HUES64 (cell line): ENCODE results near the gene SPACA9. TPM values are rescaled to one million over a fixed set of nuclear protein-coding genes. Genes with fewer than 3 reads are reported as not detected.

ENCODE experiments used
- H3K27ac ChIP-seq: 2 replicates; pipeline ENCODE4 v1.7.0; 2013; ENCODE audit warnings: low read depth, low read length, inconsistent platforms
- H3K27me3 ChIP-seq: 2 replicates; pipeline ENCODE4 v1.6.1; 2013; ENCODE audit warnings: mild to moderate bottlenecking, low read length; ENCODE audit not compliant: insufficient read depth
- H3K36me3 ChIP-seq: 2 replicates; pipeline ENCODE4 v1.6.1; 2013; ENCODE audit warnings: mild to moderate bottlenecking, low read length; ENCODE audit not compliant: insufficient read depth
- H3K4me1 ChIP-seq: 2 replicates; pipeline ENCODE4 v1.6.1; 2013; ENCODE audit warnings: mild to moderate bottlenecking, low read length, moderate library complexity; ENCODE audit not compliant: insufficient read depth
- H3K4me3 ChIP-seq: 2 replicates; pipeline ENCODE4 v1.5.1; 2013; ENCODE audit warnings: mild to moderate bottlenecking, low read length, moderate library complexity
- H3K9ac ChIP-seq: 2 replicates; pipeline ENCODE4 v1.6.1; 2013; ENCODE audit warnings: mild to moderate bottlenecking, low read depth, low read length
- H3K9me3 ChIP-seq: 2 replicates; pipeline ENCODE4 v1.6.1; 2013; ENCODE audit warnings: low read depth, low read length; ENCODE audit not compliant: insufficient read depth
- WGBS: fragments of 150-250, 120-280 bp; methylation state at CpG from one replicate; pipeline ENCODE4 v1.1.7; 2013; ENCODE audit warnings: missing lambda C conversion rate; 5-methylcytosine and 5-hydroxymethylcytosine counted together
- polyA plus RNA-seq, 2 experiments: library from polyadenylated mRNA; stranded (reverse); fragments of 50-300 nt; gene quantifications; one replicate each; pipeline ENCODE4 v1.2.3, GENCODE V29; 2013

SPACA9 gene
- polyA plus RNA-seq (2013, experiment 1 of 2): 0.70 TPM
- polyA plus RNA-seq (2013, experiment 2 of 2): 2.7 TPM

DNA sequence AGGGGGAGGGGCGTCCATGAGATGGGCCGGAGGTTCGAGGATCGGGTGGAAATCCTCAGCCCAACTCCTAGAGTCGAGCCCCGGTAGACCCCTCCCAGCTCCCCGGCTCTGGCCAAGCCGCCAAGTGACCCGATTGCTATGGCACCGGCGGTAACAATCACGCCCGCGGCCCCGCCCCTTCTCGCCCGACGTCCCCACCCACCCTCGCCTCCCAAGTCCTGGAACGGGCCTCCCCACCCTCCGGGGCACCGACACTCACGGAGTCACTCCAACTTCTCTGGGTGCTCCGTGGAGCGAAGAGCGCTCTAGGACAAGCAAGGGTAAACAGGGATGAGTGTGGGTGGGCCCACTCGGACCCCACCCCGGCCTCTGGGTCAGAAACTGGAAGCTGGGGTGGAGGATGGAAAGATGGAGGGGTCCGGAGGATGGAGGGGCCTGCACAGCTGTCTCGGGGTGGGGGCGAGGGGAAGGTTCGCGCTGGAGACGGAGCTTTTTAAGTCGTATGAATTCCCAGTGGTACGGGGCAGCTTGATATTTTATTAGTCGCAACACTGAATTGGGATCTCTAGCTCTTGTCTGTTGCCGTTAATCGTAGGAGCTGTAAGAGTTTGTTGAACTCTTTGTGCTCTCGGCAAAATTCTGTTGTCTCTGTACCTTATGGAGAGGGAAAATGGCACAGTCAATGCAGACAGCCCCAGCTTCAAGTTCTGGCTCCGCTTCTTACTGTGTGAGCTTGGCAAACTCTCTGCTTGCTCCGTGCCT, at the start of gene SPACA9:
TSS of gene SPACA9 (plus strand) at position 204 of the 762 bp plus-strand sequence. CDS start 5,050 bp downstream, outside the sequence.
- Histone ChIP-seq H3K4me3 (peak within 1 kb of the TSS; percentile 92), H3K27me3 (peaks cover 22% of the 10 kb centered on the region), H3K4me1 (no peaks in the 10 kb centered on the region), H3K36me3 (no peaks in the 10 kb centered on the region), H3K27ac (no peak within 1 kb of the TSS), H3K9ac (peak within 1 kb of the TSS; percentile 74), H3K9me3 (no peaks in the 10 kb centered on the region)
- 25% methylated on average over 41 of the region's 42 CpGs for WGBS

DNA sequence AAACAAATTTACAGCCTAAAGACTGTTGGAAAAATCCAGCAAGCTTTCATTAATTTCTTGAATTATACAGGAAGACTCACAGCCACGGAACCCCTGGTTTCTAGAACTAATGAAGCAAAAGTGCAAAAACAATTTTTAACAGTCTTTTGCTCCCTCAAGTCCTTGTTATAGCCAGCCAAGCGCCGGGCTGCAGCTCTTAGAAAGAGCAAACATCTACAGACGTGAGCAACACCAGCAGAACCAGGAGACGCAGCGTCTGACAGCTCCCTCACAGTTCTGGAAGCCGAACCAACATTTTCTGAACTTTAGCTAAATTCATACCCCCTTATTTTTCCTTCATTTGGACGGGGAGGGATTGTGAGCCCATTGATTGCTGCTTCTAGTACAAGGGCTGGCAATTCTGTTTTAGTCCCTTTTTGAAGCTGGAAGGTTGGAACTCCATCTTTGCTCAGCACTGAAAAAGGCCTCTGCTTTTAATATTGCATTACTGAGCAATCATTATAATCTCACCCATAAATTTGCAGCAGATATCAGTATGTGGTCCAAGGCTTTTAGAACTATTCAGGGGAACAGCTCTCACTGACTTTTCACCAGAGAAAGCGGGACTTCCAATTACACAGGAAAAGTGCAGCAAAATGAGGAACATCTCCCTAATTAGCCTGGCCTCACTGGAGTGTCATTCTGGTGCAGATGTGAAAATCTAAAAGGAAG, 46.4 kb upstream of the SPACA9 start:
- H3K27me3 ChIP-seq: no peaks in the 10 kb centered on the region
- H3K36me3 ChIP-seq: no peaks in the 10 kb centered on the region
- no peak overlapping the region for H3K9ac ChIP-seq
- no peak overlapping the region for H3K4me3 ChIP-seq
- H3K4me1 ChIP-seq: no peaks in the 10 kb centered on the region
- WGBS: 83% methylated on average over 9 of the region's 9 CpGs
- no peaks in the 10 kb centered on the region for H3K9me3 ChIP-seq
- no peak overlapping the region for H3K27ac ChIP-seq

DNA sequence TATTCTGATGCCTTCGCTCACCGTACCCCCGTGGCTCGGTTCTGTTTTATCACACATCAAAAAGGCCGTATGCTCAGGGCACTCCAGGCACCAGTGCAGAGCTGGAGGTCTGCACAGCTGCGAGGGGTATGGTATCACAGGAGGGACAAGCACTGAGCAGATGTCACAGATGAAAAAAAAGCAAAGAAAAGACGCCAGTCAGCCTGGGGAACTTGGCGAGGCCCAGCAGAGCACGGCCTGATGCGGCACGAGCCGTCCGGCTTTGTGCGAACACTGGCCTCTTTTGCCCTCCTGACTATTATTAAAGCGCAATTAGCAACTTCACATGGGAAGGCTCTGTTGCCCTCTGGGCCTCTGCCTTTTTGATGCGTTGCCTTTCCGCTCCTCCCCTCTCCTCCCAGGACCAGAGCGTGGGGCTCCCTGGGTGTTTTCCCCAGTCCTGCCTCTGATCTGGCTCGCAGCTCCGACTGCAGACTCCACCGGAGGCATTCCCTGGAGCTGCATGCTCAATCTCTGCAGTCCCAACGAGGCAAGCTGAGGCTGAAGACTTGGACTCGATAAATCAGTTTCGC, 45.1 kb upstream of the SPACA9 start:
- Histone ChIP-seq H3K4me1 (no peaks in the 10 kb centered on the region), H3K27me3 (no peaks in the 10 kb centered on the region), H3K9me3 (no peaks in the 10 kb centered on the region), H3K27ac (no peak overlapping the region), H3K9ac (no peak overlapping the region), H3K36me3 (no peaks in the 10 kb centered on the region), H3K4me3 (no peak overlapping the region)
- WGBS: 82% methylated on average over 24 of the region's 24 CpGs

DNA sequence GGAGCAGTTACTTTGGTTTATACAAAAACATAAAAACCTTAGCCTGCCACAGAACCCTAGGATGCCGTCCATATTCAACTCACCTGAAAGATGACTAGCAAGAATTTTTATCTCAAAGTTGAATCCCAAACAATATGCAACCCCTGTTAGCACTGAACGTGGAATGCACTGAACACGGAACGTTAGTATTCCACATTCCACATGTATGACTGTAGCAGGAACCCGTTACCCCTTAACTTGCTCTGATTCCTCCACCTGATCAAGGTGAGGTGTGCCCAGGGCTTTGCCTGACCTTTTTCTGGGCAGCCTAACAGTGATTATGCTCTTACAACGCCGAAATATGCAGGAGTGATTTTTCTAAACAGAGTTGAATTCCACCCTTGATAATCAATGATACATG, 44.4 kb upstream of the SPACA9 start:
- WGBS: 92% methylated on average over 7 of the region's 7 CpGs
- H3K4me3 ChIP-seq: no peak overlapping the region
- H3K27ac ChIP-seq: no peak overlapping the region
- H3K9ac ChIP-seq: no peak overlapping the region
- H3K9me3 ChIP-seq: no peaks in the 10 kb centered on the region
- no peaks in the 10 kb centered on the region for H3K27me3 ChIP-seq
- H3K36me3 ChIP-seq: no peaks in the 10 kb centered on the region
- no peaks in the 10 kb centered on the region for H3K4me1 ChIP-seq

DNA sequence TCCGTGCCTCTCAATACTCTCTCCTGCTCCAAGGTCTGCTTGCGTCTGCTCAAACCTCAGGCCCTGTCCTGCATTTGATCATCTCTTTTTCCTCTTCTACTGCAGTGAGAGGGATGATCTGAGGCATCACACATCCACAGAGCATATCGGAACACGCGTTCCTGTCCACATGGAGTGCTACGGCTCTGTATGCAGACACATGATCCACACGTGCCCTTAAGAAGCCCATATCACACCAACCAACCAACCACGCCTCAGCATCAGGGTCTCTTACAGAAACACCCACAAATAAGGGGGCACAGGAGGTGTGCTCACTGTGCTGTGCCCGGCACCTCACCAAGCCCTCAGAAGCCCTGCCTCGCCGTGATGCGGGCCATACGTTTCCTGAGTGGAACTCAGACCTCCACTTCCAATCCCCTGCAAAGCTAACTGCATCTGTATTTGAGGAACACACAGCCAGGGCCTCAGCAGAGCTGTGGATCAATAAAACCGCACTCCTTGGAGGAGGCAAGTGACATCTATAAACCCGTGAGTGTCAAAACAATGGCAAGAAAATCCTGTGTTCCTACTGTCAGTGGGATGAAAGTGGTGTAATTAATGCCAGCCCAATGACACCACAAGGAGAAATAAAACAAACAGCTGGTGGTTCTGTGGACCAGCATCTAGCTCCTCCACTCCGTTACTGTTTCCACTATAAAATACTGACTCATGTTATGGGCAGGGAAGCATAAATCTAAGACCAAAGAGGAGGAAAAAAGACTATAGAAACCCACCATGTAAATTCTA, 41.0 kb upstream of the SPACA9 start:
- 88% methylated on average over 15 of the region's 16 CpGs for WGBS
- no peaks in the 10 kb centered on the region for H3K27me3 ChIP-seq

DNA sequence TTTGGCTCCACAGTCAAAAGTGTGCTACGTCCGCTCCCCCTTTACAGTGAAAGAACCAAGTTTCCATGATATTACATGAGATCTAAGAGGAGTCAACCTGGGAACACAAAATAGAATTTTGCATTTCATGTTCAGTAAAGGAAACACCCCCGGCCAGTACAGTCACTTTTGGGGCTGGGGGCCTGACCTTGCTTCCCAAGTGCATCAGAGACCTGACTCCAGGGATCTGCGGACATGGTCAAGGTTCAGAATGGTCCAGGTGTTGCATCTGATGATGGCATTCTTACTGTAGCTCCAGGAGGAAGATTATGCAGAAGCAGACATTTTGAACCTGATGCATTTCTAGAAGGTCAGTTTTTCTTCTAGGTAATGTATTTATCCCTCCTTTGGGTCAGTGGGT, 40.4 kb upstream of the SPACA9 start:
- H3K36me3 ChIP-seq: no peaks in the 10 kb centered on the region
- no peaks in the 10 kb centered on the region for H3K4me1 ChIP-seq
- no peak overlapping the region for H3K4me3 ChIP-seq
- 97% methylated on average over 4 of the region's 4 CpGs for WGBS
- no peaks in the 10 kb centered on the region for H3K9me3 ChIP-seq
- no peak overlapping the region for H3K27ac ChIP-seq
- no peak overlapping the region for H3K9ac ChIP-seq
- no peaks in the 10 kb centered on the region for H3K27me3 ChIP-seq

More for the DNA sequence above, 41.0 kb upstream of the SPACA9 start:
- no peaks in the 10 kb centered on the region for H3K4me1 ChIP-seq
- no peaks in the 10 kb centered on the region for H3K9me3 ChIP-seq
- H3K36me3 ChIP-seq: no peaks in the 10 kb centered on the region
- no peak overlapping the region for H3K27ac ChIP-seq
- no peak overlapping the region for H3K9ac ChIP-seq
- no peak overlapping the region for H3K4me3 ChIP-seq

DNA sequence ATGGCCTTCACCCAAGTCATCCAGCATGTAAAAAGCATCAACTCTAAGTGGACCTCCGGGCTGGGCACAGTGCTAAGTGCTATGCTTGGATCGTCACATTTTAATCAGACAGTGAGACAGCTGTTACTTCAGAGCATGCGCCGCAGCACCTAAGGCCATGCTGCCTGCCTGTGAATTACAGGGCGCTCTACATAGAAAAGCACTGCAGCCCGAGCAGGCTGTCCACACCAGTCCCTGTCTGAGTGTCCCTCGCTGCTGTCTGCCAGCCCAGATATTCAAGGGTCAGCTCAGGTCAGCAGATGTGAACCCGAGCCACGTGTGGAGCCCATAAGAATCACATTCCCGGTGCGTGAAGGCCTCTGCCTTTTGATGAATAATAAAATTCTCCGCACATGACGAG, 37.7 kb upstream of the SPACA9 start:
- Histone ChIP-seq H3K9ac (no peak overlapping the region), H3K36me3 (no peaks in the 10 kb centered on the region), H3K9me3 (no peaks in the 10 kb centered on the region), H3K27me3 (no peaks in the 10 kb centered on the region), H3K27ac (no peak overlapping the region), H3K4me1 (no peaks in the 10 kb centered on the region), H3K4me3 (no peak overlapping the region)
- 92% methylated on average over 13 of the region's 13 CpGs for WGBS

DNA sequence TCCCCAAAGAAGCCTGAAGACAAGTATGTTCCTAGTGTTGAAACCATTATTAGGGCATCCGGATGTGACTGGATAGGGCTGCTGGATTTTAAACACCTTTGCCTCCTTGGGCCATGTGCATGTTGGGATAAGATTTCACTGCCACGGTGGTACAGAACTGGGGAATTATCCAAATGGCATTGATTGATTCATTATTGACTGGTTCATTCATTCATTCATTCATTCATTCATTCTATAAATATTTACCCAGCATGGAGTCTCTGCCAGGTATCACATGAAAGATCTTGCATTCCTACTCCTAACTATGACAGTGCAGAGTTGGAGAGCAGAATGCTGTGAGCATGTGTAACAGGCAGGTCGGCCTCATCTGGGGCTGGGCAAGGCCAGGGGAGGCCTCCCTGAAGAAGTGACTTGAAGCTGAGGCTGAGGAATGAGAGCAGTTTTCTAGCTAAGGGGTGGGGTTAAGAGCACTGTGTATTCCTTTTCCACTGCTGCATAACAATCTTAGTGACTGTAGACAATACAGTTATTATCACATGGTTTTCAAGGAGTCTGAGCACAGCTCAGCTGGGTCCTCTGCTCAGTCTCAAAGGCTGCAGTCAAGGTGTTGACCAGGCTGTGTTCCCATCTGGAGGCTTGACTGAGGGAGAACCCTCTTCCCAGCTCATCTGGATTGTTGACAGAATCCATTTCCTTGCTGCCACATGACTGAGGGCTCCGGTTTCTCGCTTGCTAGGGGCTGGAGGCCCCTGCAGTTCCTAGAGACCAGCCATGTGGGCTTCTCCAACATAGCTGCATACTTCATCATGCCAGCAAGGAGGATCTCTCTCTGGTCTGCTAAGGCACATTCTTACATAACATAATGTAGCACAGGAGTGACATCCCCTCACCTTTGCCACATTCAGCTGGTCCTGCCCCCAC, 36.3 kb upstream of the SPACA9 start:
- no peak overlapping the region for H3K27ac ChIP-seq
- H3K27me3 ChIP-seq: no peaks in the 10 kb centered on the region
- H3K9me3 ChIP-seq: no peaks in the 10 kb centered on the region
- WGBS: 90% methylated on average over 5 of the region's 5 CpGs
- no peaks in the 10 kb centered on the region for H3K36me3 ChIP-seq
- no peaks in the 10 kb centered on the region for H3K4me1 ChIP-seq
- no peak overlapping the region for H3K4me3 ChIP-seq
- no peak overlapping the region for H3K9ac ChIP-seq

DNA sequence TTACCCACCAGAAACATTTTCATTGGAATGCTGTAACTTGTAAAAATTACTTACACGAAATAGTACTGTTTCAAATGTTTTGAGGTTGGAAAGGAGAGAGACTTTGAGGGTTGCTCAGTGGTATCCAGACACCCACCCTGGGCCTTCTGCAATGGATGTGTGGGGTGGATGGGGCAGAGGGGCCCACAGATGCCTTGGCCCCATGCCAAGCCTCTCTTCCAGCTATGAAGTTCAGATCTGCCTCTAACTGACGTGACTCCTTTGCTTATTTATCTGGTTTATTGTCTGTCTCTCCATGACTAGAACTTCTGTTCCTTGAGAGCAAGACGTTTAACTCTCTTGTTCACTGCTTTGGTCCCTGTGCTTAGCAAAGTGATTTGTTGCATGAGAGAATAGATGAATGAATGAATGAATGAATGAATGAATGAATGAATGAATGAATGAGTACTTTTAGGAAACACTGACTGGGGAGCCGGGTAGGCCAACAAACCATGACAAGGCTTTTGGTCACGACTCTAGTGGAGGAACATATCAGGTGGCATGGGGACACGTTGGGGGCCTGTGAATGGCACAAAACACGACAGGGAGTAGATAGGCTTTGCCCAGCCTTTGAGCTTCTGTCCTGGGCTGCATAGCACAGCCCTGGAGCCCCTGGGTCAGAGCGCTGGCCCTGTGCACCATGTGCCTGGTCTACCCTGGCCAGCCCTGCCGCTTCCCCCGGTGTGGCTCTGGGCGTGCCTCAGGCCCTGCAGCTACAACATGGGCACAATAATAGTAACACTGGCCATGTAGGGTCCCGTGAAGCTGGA, 32.4 kb upstream of the SPACA9 start:
- H3K4me3 ChIP-seq: no peak overlapping the region

More for the DNA sequence above, 32.4 kb upstream of the SPACA9 start:
- H3K36me3 ChIP-seq: no peaks in the 10 kb centered on the region
- no peaks in the 10 kb centered on the region for H3K9me3 ChIP-seq
- H3K4me1 ChIP-seq: peaks cover 6% of the 10 kb centered on the region; the same call in 1 of the 2 replicates
- no peaks in the 10 kb centered on the region for H3K27me3 ChIP-seq
- H3K27ac ChIP-seq: no peak overlapping the region
- no peak overlapping the region for H3K9ac ChIP-seq
- 91% methylated on average over 12 of the region's 12 CpGs for WGBS
